Hepatocyte (in vitro differentiated cells): ENCODE data around the gene PPM1F. TPM values are rescaled to one million over a fixed set of nuclear protein-coding genes. Genes with fewer than 3 reads are reported as not detected.

Source experiments
- DNase-seq: peaks from one replicate; pipeline ENCODE4 v3.0.0-alpha.2; 2016; ENCODE audit warnings: low spot score
- H2AFZ ChIP-seq: fragments of 200-600 bp; sonication (generic); 2 replicates; pipeline ENCODE4 v1.6.0; 2016; ENCODE audit warnings: antibody characterized with exemption, mild to moderate bottlenecking
- H3K27ac ChIP-seq: fragments of 200-600 bp; sonication (generic); 2 replicates; pipeline ENCODE4 v1.5.1; 2016; ENCODE audit warnings: mild to moderate bottlenecking
- H3K27me3 ChIP-seq: fragments of 200-600 bp; sonication (generic); 2 replicates; pipeline ENCODE4 v1.6.1; 2016
- H3K36me3 ChIP-seq: fragments of 200-600 bp; sonication (generic); replicated peaks from 2 replicates; pipeline ENCODE4 v1.5.1; 2016; ENCODE audit warnings: low read depth; ENCODE audit not compliant: insufficient read depth
- H3K4me1 ChIP-seq: fragments of 200-600 bp; sonication (generic); 2 replicates; pipeline ENCODE4 v1.5.1; 2016; ENCODE audit warnings: mild to moderate bottlenecking, moderate library complexity; ENCODE audit not compliant: insufficient read depth
- H3K4me2 ChIP-seq: fragments of 200-600 bp; sonication (generic); 2 replicates; pipeline ENCODE4 v1.6.0; 2016
- H3K4me3 ChIP-seq: fragments of 200-600 bp; sonication (generic); 2 replicates; pipeline ENCODE4 v1.5.1; 2016; ENCODE audit warnings: mild to moderate bottlenecking
- H3K79me2 ChIP-seq: fragments of 200-600 bp; sonication (generic); 2 replicates; pipeline ENCODE4 v1.6.0; 2017; ENCODE audit warnings: mild to moderate bottlenecking
- H3K9me2 ChIP-seq: fragments of 200-600 bp; sonication (generic); replicated peaks from 2 replicates; pipeline ENCODE4 v1.6.0; 2017; ENCODE audit warnings: mild to moderate bottlenecking; ENCODE audit not compliant: insufficient read depth
- H3K9me3 ChIP-seq: fragments of 200-600 bp; sonication (generic); 2 replicates; pipeline ENCODE4 v1.5.1; 2016; ENCODE audit warnings: low read depth, mild to moderate bottlenecking
- H4K20me1 ChIP-seq: fragments of 200-600 bp; sonication (generic); 2 replicates; pipeline ENCODE4 v1.6.0; 2016; ENCODE audit warnings: mild to moderate bottlenecking; ENCODE audit not compliant: insufficient read depth, poor library complexity, severe bottlenecking
- EZH2 ChIP-seq: fragments of 200-600 bp; sonication (generic); IDR thresholded peaks from 2 replicates; pipeline ENCODE4 v1.6.1; 2016; ENCODE audit warnings: antibody characterized with exemption, mild to moderate bottlenecking, borderline replicate concordance
- EZH2phosphoT487 ChIP-seq: fragments of 200-600 bp; sonication (generic); IDR thresholded peaks from one replicate; pipeline ENCODE4 v1.6.1; 2018; ENCODE audit warnings: antibody characterized with exemption, mild to moderate bottlenecking, low read depth, moderate library complexity; ENCODE audit not compliant: unreplicated experiment, severe bottlenecking
- WGBS: methylation state at CpG from one replicate; pipeline ENCODE4 v1.1.6; 2016; ENCODE audit warnings: low lambda C conversion rate; ENCODE audit errors: missing lambda C conversion rate; 5-methylcytosine and 5-hydroxymethylcytosine counted together
- polyA plus RNA-seq: library from polyadenylated mRNA; unstranded; fragments of >200 nt; fragmentation: Nextera tagmentation; extraction: Ambion mirVana; gene quantifications from 2 replicates; pipeline ENCODE4 v1.2.1, GENCODE V29; 2016
- total RNA-seq: library from RNA; depleted of rRNA; stranded (reverse); fragments of >200 nt; gene quantifications from 2 replicates; pipeline ENCODE4 v1.2.3, GENCODE V29; 2014
- TF ChIP-seq, protein P1 (sequence below): fragments of 200-600 bp; sonication (generic); IDR thresholded peaks from 2 replicates; pipeline ENCODE4 v1.5.1; 2016; ENCODE audit warnings: antibody characterized with exemption, mild to moderate bottlenecking; ENCODE audit not compliant: poor library complexity

Gene PPM1F
- total and polyA plus RNA-seq, 2 experiments from 2014 or later: 16.1 to 17.8 TPM

DNA sequence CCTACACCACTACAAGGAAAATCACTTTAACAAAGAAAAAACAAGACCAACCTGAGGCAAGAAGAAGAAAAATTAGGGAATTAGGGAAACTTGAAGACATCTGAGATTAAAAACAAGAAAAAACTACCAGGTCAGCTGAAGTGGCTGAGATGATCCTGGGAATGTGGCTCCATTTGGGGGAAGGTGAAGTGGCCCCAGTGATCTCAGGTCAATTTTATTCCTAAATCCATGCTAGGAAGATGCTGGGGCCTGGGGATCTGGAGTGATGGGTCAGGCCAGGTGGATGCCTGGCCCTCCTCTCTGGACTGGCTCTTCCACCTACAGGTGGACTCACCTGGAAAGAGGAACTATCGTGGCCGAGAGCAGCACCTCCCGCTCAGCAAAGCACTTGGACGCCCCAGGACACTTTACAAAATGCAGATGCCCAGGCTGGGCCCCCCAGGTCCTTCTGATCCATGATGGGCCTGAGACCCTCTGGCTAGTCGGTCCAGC, 23.3 kb upstream of the PPM1F start:
- TF ChIP-seq, protein P1, sequence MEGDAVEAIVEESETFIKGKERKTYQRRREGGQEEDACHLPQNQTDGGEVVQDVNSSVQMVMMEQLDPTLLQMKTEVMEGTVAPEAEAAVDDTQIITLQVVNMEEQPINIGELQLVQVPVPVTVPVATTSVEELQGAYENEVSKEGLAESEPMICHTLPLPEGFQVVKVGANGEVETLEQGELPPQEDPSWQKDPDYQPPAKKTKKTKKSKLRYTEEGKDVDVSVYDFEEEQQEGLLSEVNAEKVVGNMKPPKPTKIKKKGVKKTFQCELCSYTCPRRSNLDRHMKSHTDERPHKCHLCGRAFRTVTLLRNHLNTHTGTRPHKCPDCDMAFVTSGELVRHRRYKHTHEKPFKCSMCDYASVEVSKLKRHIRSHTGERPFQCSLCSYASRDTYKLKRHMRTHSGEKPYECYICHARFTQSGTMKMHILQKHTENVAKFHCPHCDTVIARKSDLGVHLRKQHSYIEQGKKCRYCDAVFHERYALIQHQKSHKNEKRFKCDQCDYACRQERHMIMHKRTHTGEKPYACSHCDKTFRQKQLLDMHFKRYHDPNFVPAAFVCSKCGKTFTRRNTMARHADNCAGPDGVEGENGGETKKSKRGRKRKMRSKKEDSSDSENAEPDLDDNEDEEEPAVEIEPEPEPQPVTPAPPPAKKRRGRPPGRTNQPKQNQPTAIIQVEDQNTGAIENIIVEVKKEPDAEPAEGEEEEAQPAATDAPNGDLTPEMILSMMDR: no peak
- no peak for TF ChIP-seq EZH2
- TF ChIP-seq EZH2phosphoT487: no peak
- H3K4me1 ChIP-seq: no peaks in the 10 kb centered on the region
- H3K27ac ChIP-seq: no peak overlapping the region
- no peaks in the 10 kb centered on the region for H3K27me3 ChIP-seq
- H3K9me2 ChIP-seq: no peaks in the 10 kb centered on the region
- H3K36me3 ChIP-seq: no peaks in the 10 kb centered on the region
- peaks cover 15% of the 10 kb centered on the region for H3K79me2 ChIP-seq
- 95% methylated on average over 5 of the region's 5 CpGs for WGBS
- no peak for DNase-seq
- no peak overlapping the region for H2AFZ ChIP-seq
- no peak overlapping the region for H3K4me2 ChIP-seq
- H3K4me3 ChIP-seq: no peak overlapping the region
- no peaks in the 10 kb centered on the region for H4K20me1 ChIP-seq
- H3K9me3 ChIP-seq: no peaks in the 10 kb centered on the region

DNA sequence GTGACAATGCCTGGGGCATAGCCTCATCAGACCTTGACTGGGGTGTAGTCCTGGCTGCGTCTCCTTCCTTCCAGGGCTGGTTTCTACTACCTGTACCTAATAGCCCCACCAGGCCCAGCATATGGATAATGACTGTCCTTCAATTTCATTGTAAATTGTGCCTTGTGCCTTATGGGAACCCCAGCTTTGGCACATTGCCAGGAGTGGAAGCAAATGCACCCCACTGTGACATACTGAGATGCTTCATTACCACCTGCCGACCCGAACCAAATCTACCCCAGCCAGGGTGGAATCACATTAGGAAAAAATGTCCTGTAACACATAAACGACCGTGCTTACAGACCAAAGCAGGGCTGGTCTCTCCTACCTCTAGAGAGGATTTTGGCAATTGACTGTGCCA, 22.6 kb upstream of the PPM1F start:
- Histone ChIP-seq H2AFZ (no peak overlapping the region), H3K4me1 (no peaks in the 10 kb centered on the region), H3K27ac (no peak overlapping the region), H3K9me3 (no peaks in the 10 kb centered on the region), H3K4me3 (no peak overlapping the region), H3K4me2 (no peak overlapping the region), H3K9me2 (no peaks in the 10 kb centered on the region), H3K36me3 (no peaks in the 10 kb centered on the region), H3K79me2 (peaks cover 11% of the 10 kb centered on the region), H4K20me1 (no peaks in the 10 kb centered on the region), H3K27me3 (no peaks in the 10 kb centered on the region)
- 95% methylated on average over 5 of the region's 5 CpGs for WGBS
- DNase-seq: no peak
- TF ChIP-seq EZH2 (no peak), EZH2phosphoT487 (no peak)
- TF ChIP-seq, protein P1: no peak

DNA sequence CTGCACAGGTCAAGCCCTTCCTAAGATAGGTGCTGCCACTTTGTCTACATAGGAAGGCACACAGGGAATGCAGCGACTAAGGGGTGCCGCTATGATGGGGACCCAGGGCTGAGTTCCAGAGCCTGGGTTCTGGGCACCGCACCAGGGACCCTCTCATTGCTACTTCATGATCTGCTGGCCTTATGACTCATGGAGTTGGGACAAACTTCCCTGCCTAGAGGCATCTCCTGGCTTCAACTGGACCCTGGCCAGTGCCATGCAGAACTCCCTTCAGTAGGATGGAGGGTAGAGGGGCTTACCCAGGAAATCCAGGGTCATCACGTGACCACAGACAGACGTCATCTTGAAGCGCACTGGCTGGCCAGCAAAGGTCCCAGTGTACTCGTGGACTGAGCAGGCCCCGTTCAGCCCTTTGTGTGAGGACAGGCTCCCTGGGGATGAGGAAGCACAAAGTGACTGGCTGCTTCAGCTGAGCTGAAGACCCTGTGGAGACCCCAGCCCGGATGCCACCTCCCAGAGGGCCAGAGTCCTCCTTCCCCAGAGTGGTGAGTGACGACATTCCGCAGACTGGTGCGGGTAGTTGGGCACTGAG, 21.5 kb upstream of the PPM1F start:
- Histone ChIP-seq H3K4me2 (no peak overlapping the region), H3K79me2 (peaks cover 11% of the 10 kb centered on the region), H3K27me3 (no peaks in the 10 kb centered on the region), H3K4me3 (no peak overlapping the region), H3K27ac (no peak overlapping the region), H3K36me3 (no peaks in the 10 kb centered on the region), H2AFZ (no peak overlapping the region), H3K9me3 (no peaks in the 10 kb centered on the region), H3K4me1 (no peaks in the 10 kb centered on the region), H3K9me2 (no peaks in the 10 kb centered on the region), H4K20me1 (no peaks in the 10 kb centered on the region)
- WGBS: 96% methylated on average over 12 of the region's 12 CpGs
- TF ChIP-seq, protein P1: no peak
- TF ChIP-seq EZH2phosphoT487: no peak
- no peak for TF ChIP-seq EZH2
- no peak for DNase-seq

DNA sequence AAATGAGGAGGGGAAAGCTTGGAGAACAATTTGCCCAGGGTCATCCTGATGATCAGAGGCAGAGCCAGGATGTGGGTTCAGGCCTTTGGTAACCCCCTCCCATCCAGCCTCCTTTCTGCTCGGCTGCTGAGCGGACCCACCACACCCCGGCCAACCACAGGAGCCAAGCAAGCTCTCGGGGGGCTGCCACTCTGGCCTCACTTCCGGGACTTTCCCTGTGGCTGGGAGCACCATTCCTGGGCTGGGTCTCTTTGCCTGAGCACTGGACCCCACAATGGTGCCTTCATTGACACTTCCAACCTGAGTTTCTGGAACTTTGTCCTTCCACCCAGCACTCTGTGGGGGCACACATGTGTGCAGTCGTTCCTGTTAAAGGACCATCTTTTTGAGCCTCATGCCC, 20.2 kb upstream of the PPM1F start:
- no peak overlapping the region for H3K4me3 ChIP-seq
- H3K4me1 ChIP-seq: no peaks in the 10 kb centered on the region
- H3K27me3 ChIP-seq: no peaks in the 10 kb centered on the region
- H3K79me2 ChIP-seq: peaks cover 11% of the 10 kb centered on the region
- no peaks in the 10 kb centered on the region for H3K36me3 ChIP-seq
- TF ChIP-seq, protein P1: no peak
- H4K20me1 ChIP-seq: no peaks in the 10 kb centered on the region
- H3K9me2 ChIP-seq: no peaks in the 10 kb centered on the region
- H2AFZ ChIP-seq: no peak overlapping the region
- H3K9me3 ChIP-seq: no peaks in the 10 kb centered on the region
- WGBS: 93% methylated on average over 6 of the region's 6 CpGs
- no peak for DNase-seq
- no peak overlapping the region for H3K27ac ChIP-seq
- no peak overlapping the region for H3K4me2 ChIP-seq
